ENCODE data around the gene KRTAP5-6. TPM values are rescaled to one million over a fixed set of nuclear protein-coding genes. Genes with fewer than 3 reads are reported as not detected.
A peak's percentile ranks its signal among the peaks of the same experiment; 100 is the strongest.

KRTAP5-6 gene
- total RNA-seq, 1 donor from 2014 or later: not detected

DNA sequence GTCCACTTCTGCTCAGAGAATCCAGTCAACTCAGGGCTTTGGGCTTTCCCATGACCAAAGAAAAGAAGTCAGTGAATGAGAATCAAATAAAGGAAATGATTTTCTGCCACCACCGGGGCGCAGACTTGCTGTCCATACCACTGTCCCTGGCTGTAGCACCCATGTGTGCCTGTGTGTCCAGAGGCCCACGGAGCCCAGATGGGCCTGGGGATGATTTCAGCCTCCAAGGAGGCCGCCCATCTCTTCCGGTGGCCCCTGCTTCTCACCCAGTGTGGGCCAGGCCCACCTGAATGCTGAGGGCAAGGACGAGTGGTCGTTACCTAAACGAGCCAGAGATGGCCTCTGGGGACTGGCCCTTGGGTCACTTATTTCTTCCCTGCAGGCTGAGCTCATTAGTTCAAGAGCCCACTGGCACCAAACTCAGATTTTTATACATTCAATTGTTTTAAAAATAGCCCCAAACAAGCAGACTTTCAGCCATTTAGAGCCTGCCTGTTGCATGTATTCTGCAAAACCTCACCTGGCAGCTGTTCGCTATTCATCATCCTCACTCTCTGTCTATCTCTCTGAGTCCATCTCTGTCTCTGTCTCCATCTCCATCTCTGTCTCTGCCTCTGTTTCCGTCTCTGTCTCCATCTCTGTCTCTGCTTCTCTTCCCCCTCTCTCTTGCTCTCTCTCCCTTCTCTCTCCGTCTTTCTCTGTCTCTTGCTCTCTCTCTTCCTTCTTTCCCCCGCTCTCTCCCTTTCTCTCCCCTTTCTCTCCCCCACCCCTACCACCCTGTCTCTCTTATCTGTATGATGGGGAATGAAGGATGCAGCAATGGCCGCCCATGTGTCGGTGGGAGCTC is 43.2 kb upstream of the KRTAP5-6 start:
- no peak overlapping the region for H3K27ac Mint-ChIP-seq (ENCODE audit: unreplicated experiment)
- no peaks in the 10 kb centered on the region for H3K4me1 Mint-ChIP-seq (ENCODE audit: low read depth)
- peaks cover 14% of the 10 kb centered on the region for H3K27me3 Mint-ChIP-seq (ENCODE audit: low read depth)
- no peaks in the 10 kb centered on the region for H3K9me3 Mint-ChIP-seq (ENCODE audit: low read depth)
- TF ChIP-seq, protein P1, sequence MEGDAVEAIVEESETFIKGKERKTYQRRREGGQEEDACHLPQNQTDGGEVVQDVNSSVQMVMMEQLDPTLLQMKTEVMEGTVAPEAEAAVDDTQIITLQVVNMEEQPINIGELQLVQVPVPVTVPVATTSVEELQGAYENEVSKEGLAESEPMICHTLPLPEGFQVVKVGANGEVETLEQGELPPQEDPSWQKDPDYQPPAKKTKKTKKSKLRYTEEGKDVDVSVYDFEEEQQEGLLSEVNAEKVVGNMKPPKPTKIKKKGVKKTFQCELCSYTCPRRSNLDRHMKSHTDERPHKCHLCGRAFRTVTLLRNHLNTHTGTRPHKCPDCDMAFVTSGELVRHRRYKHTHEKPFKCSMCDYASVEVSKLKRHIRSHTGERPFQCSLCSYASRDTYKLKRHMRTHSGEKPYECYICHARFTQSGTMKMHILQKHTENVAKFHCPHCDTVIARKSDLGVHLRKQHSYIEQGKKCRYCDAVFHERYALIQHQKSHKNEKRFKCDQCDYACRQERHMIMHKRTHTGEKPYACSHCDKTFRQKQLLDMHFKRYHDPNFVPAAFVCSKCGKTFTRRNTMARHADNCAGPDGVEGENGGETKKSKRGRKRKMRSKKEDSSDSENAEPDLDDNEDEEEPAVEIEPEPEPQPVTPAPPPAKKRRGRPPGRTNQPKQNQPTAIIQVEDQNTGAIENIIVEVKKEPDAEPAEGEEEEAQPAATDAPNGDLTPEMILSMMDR (IDR thresholded peaks at IDR 0.05): no peak
- H3K4me3 Mint-ChIP-seq (ENCODE audit: unreplicated experiment): no peak overlapping the region
- no peaks in the 10 kb centered on the region for H3K36me3 Mint-ChIP-seq (ENCODE audit: low read depth)
- peak; percentile 59 for DNase-seq (ENCODE audit: low spot score)

DNA sequence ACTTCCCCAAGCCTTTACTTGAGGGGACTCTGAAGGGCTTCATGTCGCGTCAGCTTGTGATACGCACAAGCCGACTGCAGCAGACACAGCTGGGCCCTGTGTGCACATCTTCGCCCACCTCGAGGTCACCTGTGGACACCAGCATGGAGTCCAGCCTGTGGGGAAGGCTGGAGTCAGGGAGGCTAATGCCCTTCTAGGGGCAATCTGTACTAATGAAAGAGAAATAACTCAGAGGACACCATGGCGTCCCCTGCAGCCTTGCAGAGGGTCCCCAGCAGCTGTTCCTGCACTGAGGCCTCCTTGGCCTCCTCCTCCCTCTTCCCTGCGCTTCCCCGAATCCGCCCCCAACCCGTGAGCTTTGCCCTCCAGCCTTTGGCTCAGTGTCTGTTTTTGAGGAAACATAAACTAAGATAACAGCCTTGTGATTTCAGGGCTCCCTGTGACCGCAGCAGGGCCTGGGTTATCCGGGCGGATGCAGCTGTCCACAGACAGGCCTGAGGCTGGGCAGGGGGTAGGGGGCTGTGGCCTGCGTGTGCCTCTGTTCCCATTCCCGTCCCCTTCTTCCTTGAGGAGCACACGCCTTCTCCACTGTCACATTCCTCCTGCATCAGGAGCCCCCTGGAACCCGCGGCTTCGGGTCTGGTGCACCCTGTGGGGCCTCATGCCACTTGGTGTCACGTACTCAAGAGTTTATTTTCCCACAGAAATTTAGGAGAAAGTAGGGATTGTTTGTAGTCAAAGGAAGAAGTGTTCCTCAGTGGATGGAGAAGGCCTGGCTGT is 42.4 kb upstream of the KRTAP5-6 start:
- TF ChIP-seq, protein P1 (IDR thresholded peaks at IDR 0.05): no peak
- DNase-seq (ENCODE audit: low spot score): peak; percentile 59
- Mint-ChIP-seq H3K27ac (ENCODE audit: unreplicated experiment) (no peak overlapping the region), H3K36me3 (ENCODE audit: low read depth) (no peaks in the 10 kb centered on the region), H3K9me3 (ENCODE audit: low read depth) (no peaks in the 10 kb centered on the region), H3K4me1 (ENCODE audit: low read depth) (no peaks in the 10 kb centered on the region), H3K27me3 (ENCODE audit: low read depth) (peaks cover 17% of the 10 kb centered on the region), H3K4me3 (ENCODE audit: unreplicated experiment) (no peak overlapping the region)

DNA sequence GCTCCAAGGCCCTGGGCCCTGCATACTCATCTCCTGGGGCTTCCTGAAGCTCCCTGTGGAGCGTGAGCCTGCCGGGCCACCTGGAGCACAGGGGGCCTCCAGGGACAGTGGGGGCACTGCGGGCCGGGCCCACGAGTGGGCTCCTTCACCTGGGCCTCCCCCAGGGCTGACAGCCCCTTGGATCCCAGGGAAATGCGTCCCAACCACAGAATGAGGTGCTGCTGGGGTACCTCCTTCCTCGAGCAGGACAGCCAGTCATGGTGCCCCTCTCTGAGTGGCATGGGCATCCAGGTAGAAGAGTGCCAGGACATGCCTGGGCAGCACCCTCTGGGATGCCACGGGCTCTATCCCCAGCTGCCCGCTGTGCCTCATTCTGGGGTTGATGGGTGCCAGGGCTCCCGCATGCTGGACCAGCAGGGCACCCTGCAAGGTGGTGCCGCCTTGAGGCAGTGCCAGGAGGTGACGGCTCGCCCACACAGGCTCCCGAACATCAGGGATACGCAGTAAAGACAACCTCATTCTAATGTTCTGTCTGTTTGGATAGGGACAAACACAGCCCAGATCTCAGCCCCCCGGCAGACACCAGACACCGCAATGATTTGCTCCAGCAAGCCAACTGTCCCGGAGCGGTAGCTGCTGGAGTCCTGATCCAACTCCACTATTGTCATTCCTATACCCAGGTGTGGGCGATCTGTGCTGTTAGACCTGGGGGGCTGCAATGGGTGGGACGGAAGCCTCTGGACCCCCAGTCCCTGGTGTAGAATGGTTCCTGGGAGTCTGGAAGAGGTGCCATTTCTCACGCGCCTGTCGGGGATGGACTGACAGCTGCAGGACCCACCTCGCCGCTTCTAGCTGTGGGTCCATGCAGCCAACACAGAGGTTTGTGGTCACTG is 41.6 kb upstream of the KRTAP5-6 start:
- no peaks in the 10 kb centered on the region for H3K4me1 Mint-ChIP-seq (ENCODE audit: low read depth)
- peak; percentile 85 for DNase-seq (ENCODE audit: low spot score)
- peaks cover 26% of the 10 kb centered on the region for H3K27me3 Mint-ChIP-seq (ENCODE audit: low read depth)
- no peak overlapping the region for H3K27ac Mint-ChIP-seq (ENCODE audit: unreplicated experiment)
- TF ChIP-seq, protein P1 (IDR thresholded peaks at IDR 0.05): no peak
- no peaks in the 10 kb centered on the region for H3K36me3 Mint-ChIP-seq (ENCODE audit: low read depth)
- no peak overlapping the region for H3K4me3 Mint-ChIP-seq (ENCODE audit: unreplicated experiment)
- no peaks in the 10 kb centered on the region for H3K9me3 Mint-ChIP-seq (ENCODE audit: low read depth)

DNA sequence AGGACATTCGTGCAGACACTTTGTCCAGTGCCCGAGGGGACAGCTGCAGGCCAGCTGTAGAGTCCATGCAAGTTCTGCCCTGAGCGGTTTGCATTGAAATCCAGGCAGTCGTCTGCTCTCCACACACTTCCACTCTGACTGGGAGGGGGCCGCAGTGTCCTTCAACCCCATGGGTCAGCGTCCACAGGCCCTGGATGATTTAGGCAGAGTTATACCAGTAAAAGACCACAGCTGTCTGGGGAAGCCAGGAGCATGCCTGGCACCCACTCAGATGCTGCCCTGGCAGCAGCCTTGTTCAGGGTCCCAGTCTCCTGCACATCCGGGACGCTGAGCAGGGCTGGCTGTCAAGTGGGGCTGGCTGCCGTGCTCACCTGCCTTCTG is 40.9 kb upstream of the KRTAP5-6 start:
- no peak overlapping the region for H3K27ac Mint-ChIP-seq (ENCODE audit: unreplicated experiment)
- no peaks in the 10 kb centered on the region for H3K9me3 Mint-ChIP-seq (ENCODE audit: low read depth)
- peak; percentile 67 for DNase-seq (ENCODE audit: low spot score)
- H3K4me1 Mint-ChIP-seq (ENCODE audit: low read depth): no peaks in the 10 kb centered on the region
- H3K4me3 Mint-ChIP-seq (ENCODE audit: unreplicated experiment): no peak overlapping the region
- no peaks in the 10 kb centered on the region for H3K36me3 Mint-ChIP-seq (ENCODE audit: low read depth)
- TF ChIP-seq, protein P1 (IDR thresholded peaks at IDR 0.05): no peak
- H3K27me3 Mint-ChIP-seq (ENCODE audit: low read depth): peaks cover 23% of the 10 kb centered on the region

DNA sequence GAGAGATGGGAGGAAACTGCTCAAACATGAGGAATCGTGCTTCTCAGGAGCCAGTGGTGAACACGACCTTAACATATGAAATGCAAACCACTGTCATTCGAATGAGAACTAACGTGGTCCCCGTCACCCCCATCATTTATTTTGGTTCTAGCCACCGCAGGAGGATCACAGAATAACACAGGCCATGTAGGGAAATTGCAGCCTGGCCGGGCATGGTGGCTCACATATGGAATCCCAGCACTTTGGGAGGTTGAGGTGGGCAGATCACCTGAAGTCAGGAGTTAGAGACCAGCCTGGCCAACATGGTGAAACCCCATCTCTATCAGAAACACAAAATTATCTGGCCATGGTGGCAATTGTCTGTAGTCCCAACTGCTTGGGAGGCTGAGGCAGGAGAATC is 40.3 kb upstream of the KRTAP5-6 start:
- Mint-ChIP-seq H3K36me3 (ENCODE audit: low read depth) (no peaks in the 10 kb centered on the region), H3K27me3 (ENCODE audit: low read depth) (peaks cover 19% of the 10 kb centered on the region), H3K27ac (ENCODE audit: unreplicated experiment) (no peak overlapping the region), H3K4me1 (ENCODE audit: low read depth) (no peaks in the 10 kb centered on the region), H3K9me3 (ENCODE audit: low read depth) (no peaks in the 10 kb centered on the region), H3K4me3 (ENCODE audit: unreplicated experiment) (no peak overlapping the region)
- TF ChIP-seq, protein P1 (IDR thresholded peaks at IDR 0.05): no peak
- peak; percentile 28 for DNase-seq (ENCODE audit: low spot score)

Data from chondrocyte (in vitro differentiated cells).